Activated CD4-positive, alpha-beta T cell treated with anti-CD3 and anti-CD28 coated beads for 36 hours (primary cell): ENCODE data around the gene KLF12. TPM values are rescaled to one million over a fixed set of nuclear protein-coding genes. Genes with fewer than 3 reads are reported as not detected.

Source experiments
- ATAC-seq: fragments of 200-7000 bp; cut with Tn5 transposase; one replicate; pipeline ENCODE4 v1.10.0; 2021; ENCODE audit warnings: mild to moderate bottlenecking, moderate library complexity
- CTCF ChIA-PET: fragments of 350-600 bp; sonication (Branson Sonifier 250); formaldehyde crosslinking; loops from one replicate; lab custom pipeline; 2021; ENCODE audit warnings: antibody characterized with exemption; lab: Charles Lee
- POLR2A ChIA-PET: fragments of 350-600 bp; sonication (Branson Sonifier 250); formaldehyde crosslinking; loops from one replicate; lab custom pipeline; 2021; ENCODE audit warnings: antibody characterized with exemption, inconsistent platforms; lab: Charles Lee
- DNase-seq: peaks from one replicate; pipeline ENCODE4 v3.0.0-alpha.2; 2020
- H3K27ac Mint-ChIP-seq: one replicate; pipeline ENCODE4 v1.8.0; 2021; ENCODE audit warnings: mixed read lengths
- H3K27me3 Mint-ChIP-seq: one replicate; pipeline ENCODE4 v1.8.0; 2021; ENCODE audit warnings: mixed read lengths
- H3K36me3 Mint-ChIP-seq: one replicate; pipeline ENCODE4 v1.8.0; 2021; ENCODE audit warnings: low read depth, mixed read lengths
- H3K4me1 Mint-ChIP-seq: one replicate; pipeline ENCODE4 v1.8.0; 2021; ENCODE audit warnings: mixed read lengths
- H3K4me3 Mint-ChIP-seq: one replicate; pipeline ENCODE4 v1.8.0; 2021; ENCODE audit warnings: mild to moderate bottlenecking, moderate library complexity, mixed read lengths
- H3K9me3 Mint-ChIP-seq: one replicate; pipeline ENCODE4 v1.8.0; 2021; ENCODE audit warnings: low read depth, mixed read lengths
- intact Hi-C, 2 experiments: fragments of 100-400 bp; cut with DNase I in 1 of 2; cut with micrococcal nuclease in 1 of 2; formaldehyde crosslinking; loops; one replicate each; pipeline versions ENCODE4 v1.14.2 to v1.15.1; 2022 to 2024; cut with DNase I, micrococcal nuclease
- total RNA-seq, 2 experiments: library from RNA; stranded (reverse); gene quantifications; one replicate each; pipeline ENCODE4 v1.2.3, GENCODE V29; 2021

The KLF12 gene
- total RNA-seq, 2 experiments from 2014 or later, result 20.1 to 29.2 TPM

DNA sequence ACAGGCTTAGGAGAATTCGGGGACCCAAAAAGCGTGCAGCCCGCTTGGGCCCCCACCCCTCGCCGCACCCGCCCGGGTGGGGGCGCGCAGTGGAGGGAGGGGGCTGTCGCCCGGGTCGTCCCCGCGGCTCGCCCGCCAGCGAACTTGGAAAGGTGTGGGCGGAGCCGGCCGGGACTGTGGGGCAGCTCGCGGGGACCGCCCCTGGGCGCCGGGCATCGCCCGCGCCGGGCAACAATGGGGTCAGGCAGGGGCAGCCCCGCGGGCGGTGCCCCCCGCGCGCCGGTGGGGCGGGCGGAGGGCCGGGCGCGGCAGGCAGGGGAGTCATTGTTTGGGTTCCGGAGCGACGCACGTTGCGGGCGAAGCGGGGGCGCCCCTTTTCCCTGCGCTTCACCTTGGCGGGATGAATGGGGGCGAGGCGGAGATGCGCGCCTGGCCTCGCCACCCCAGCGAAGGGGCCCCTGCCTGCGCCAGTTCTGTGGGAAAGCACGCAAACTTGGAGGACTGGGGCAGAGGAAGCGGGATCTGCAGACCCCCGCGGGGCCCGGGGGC, 647 bp upstream of the KLF12 start:
- Mint-ChIP-seq H3K4me3 (no peak overlapping the region), H3K9me3 (no peaks in the 10 kb centered on the region), H3K36me3 (no peaks in the 10 kb centered on the region), H3K27ac (peak overlapping the region; percentile 65), H3K27me3 (no peaks in the 10 kb centered on the region), H3K4me1 (peaks cover 28% of the 10 kb centered on the region)
- peak; percentile 87 for DNase-seq
- peak; percentile 20 for ATAC-seq
- CTCF ChIA-PET, result interaction anchor here (0.6 to 3.6 kb wide), 2 partner anchors 153 to 250 kb away, joined by 3 to 14 read pairs; no protein-coding TSS in a partner anchor
- intact Hi-C loops, result loop anchor here (1.0 to 5.0 kb wide), 18 partner anchors 73 to 1408 kb away; partner anchors contain the start of genes BORA (in 1 of the 2), COMMD6 (in 1 of the 2), MZT1 (in 1 of the 2) and PIBF1 (in 1 of the 2)
- POLR2A ChIA-PET, result interaction anchor here (1.7 kb wide), 1 partner anchor 152 kb away, joined by 11 read pairs; no protein-coding TSS in a partner anchor

DNA sequence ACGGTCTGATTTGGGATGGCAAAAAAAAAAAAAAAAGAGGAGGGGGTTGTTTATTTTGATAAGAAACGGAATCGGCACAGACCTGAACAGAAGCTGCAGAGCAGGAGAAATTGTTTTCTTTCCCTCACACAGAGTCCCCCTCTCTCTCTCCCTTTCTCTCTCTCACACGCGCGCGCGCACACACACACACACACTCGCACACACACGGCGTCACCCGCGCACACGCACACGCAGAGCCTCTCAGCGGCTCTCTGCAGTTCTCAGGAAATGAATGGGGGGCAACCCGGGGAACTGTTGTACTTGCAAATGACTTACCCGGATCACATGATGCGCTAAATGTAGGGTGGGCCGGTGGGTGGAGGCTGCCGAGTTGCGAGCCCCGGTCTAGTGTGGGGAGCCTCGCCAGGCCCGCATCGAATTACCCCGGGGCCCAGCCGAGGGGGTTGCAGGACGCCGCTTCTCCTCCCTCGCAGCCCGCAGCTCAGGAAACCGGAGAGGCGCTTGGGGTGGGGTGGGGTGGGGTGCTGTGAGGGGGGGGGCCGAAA, 475 bp downstream of the KLF12 start:
- H3K4me3 Mint-ChIP-seq, result no peak overlapping the region
- intact Hi-C loops, result loop anchor here (1.0 to 5.0 kb wide), 17 partner anchors 70 to 1406 kb away; partner anchors contain the start of genes BORA (in 1 of the 2), COMMD6 (in 1 of the 2), MZT1 (in 1 of the 2) and PIBF1 (in 1 of the 2)
- ATAC-seq (peak; percentile 53), DNase-seq (peak; percentile 91)
- H3K4me1 Mint-ChIP-seq, result peaks cover 35% of the 10 kb centered on the region
- no peaks in the 10 kb centered on the region for H3K27me3 Mint-ChIP-seq
- no peaks in the 10 kb centered on the region for H3K36me3 Mint-ChIP-seq
- H3K27ac Mint-ChIP-seq, result peak overlapping the region; percentile 99
- POLR2A ChIA-PET, result interaction anchor here (0.7 to 2.9 kb wide), 3 partner anchors 19 to 153 kb away, joined by 3 to 11 read pairs (median 4); no protein-coding TSS in a partner anchor
- CTCF ChIA-PET, result interaction anchor here (0.6 to 3.6 kb wide), 4 partner anchors 154 to 433 kb away, joined by 3 to 14 read pairs (median 4); no protein-coding TSS in a partner anchor
- no peaks in the 10 kb centered on the region for H3K9me3 Mint-ChIP-seq

DNA sequence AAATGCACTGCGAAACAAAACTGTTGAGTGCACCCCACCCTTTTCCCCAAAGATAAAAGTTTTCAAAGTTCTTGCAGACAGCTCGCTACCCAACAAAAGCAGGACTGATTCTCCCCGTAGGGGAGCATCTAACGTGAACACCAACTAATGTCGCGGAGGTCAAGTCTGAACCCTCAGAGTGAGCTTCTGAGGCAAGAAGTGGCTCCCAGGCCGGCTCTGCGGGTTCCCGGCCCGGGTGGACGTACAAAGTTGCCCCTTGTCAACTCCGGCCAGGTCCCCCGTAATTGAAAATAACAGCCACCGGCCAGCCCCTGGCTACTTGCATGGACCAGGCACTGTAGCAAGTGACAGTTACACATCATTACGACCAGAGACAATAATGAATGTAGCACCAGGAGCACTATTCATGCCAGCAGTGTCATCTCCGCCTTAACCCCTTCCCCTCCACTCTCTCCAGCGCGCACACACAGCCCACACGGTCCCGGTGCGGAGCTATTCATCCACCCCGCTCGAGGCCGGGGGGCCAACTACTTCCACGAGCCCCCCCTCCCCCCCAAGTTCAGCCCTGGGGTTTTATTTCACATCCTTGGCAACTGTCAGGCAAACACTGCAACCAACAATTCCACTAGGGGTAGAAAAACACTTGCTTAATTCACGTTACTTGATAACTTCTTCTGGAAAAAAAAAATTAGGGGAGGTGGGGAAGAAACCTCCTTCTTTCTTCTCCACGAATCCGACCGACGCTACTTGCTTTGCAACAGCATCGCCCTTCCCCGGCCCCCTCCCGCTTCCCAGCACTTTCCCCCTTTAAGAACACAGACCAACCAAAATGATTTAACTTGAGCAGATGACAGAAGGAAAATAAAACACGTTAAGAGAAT, 1.2 kb downstream of the KLF12 start:
- no peaks in the 10 kb centered on the region for H3K36me3 Mint-ChIP-seq
- ChIA-PET POLR2A (interaction anchor here (0.6 to 2.9 kb wide), 5 partner anchors 37 to 218 kb away, joined by 3 to 11 read pairs (median 3); no protein-coding TSS in a partner anchor), CTCF (interaction anchor here (0.6 to 3.6 kb wide), 6 partner anchors 37 to 433 kb away, joined by 3 to 14 read pairs (median 3); no protein-coding TSS in a partner anchor)
- H3K27ac Mint-ChIP-seq, result peak overlapping the region; percentile 99
- H3K27me3 Mint-ChIP-seq, result no peaks in the 10 kb centered on the region
- peaks cover 40% of the 10 kb centered on the region for H3K4me1 Mint-ChIP-seq
- peak; percentile 14 for ATAC-seq
- no peak overlapping the region for H3K4me3 Mint-ChIP-seq
- no peaks in the 10 kb centered on the region for H3K9me3 Mint-ChIP-seq
- intact Hi-C loops, result loop anchor here (1.0 to 5.0 kb wide), 13 partner anchors 70 to 1406 kb away; partner anchors contain the start of genes BORA (in 1 of the 2), COMMD6 (in 1 of the 2) and MZT1 (in 1 of the 2)
- DNase-seq, result peak; percentile 66

DNA sequence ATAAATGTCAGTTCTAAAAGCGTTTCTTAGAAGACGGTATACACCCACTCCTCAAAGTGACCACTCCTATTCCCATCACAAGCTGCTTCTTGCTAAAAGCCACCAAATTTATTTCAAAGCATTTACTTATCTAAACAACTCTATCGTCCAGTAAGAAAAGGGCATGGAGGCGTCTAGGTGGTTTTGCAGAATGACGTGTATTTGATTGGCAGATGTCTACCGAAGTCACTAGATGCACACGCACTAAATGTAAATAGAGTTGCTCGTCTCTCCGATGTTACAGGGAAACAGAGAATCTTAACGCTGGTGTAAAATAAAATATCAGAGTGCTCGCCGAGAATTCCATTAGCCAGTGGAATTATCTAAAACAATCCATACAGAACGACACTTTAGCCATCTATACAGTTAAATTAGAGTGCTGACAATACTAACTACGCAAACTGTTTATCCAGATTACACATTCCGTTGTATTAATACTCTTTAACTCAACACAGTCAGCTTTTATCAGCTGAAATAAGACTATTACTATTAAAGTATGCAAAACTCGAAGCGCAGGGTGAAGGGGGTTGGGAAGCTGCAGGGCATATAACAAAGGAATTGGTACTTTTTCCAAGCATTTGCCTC, 1.9 kb downstream of the KLF12 start:
- CTCF ChIA-PET, result interaction anchor here (0.7 to 3.6 kb wide), 9 partner anchors 19 to 369 kb away, joined by 3 to 14 read pairs (median 3); no protein-coding TSS in a partner anchor
- peak; percentile 5 for ATAC-seq
- POLR2A ChIA-PET, result interaction anchor here (0.6 to 2.9 kb wide), 7 partner anchors 36 to 217 kb away, joined by 3 to 11 read pairs (median 4); no protein-coding TSS in a partner anchor
- peak overlapping the region; percentile 99 for H3K27ac Mint-ChIP-seq
- intact Hi-C loops, result loop anchor here (2.0 to 5.0 kb wide), 11 partner anchors 105 to 1405 kb away; partner anchors contain the start of genes BORA (in 1 of the 2), COMMD6 (in 1 of the 2) and MZT1 (in 1 of the 2)
- peaks cover 45% of the 10 kb centered on the region for H3K4me1 Mint-ChIP-seq
- H3K36me3 Mint-ChIP-seq, result no peaks in the 10 kb centered on the region
- H3K9me3 Mint-ChIP-seq, result no peaks in the 10 kb centered on the region
- no peak overlapping the region for H3K4me3 Mint-ChIP-seq
- no peaks in the 10 kb centered on the region for H3K27me3 Mint-ChIP-seq
- DNase-seq, result peak; percentile 61

DNA sequence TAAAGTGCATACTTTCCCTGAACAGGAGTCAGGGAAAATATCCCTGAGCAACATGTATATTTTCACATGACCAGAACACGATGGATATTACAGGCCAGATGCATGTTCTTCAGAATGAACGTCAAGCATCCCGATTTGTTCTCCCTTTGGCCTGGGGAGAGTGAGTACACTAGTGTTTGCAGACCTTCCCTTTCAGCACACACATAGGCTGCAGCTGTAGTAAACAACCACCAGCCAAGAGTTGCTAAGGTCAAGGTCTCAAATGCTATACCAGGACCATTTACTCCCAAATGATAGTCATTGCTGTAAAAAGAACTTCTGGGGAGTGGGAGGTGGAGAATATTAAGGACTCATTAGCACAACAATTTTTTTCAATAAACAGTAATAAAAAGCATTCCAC, 3.0 kb downstream of the KLF12 start:
- H3K4me1 Mint-ChIP-seq, result peaks cover 54% of the 10 kb centered on the region
- H3K27me3 Mint-ChIP-seq, result no peaks in the 10 kb centered on the region
- ChIA-PET POLR2A (interaction anchor here (0.8 to 2.9 kb wide), 4 partner anchors 68 to 147 kb away, joined by 3 to 11 read pairs (median 4); no protein-coding TSS in a partner anchor), CTCF (interaction anchor here (0.7 to 3.6 kb wide), 6 partner anchors 33 to 193 kb away, joined by 3 to 14 read pairs (median 4); no protein-coding TSS in a partner anchor)
- DNase-seq, result no peak
- peak overlapping the region; percentile 63 for H3K27ac Mint-ChIP-seq
- intact Hi-C loops, result loop anchor here (5.0 kb wide), 7 partner anchors 209 to 1406 kb away; partner anchors contain the start of genes BORA (in 1 of the 2), COMMD6 (in 1 of the 2) and MZT1 (in 1 of the 2)
- no peak for ATAC-seq
- no peaks in the 10 kb centered on the region for H3K36me3 Mint-ChIP-seq
- H3K9me3 Mint-ChIP-seq, result no peaks in the 10 kb centered on the region
- peak overlapping the region; percentile 33 for H3K4me3 Mint-ChIP-seq

DNA sequence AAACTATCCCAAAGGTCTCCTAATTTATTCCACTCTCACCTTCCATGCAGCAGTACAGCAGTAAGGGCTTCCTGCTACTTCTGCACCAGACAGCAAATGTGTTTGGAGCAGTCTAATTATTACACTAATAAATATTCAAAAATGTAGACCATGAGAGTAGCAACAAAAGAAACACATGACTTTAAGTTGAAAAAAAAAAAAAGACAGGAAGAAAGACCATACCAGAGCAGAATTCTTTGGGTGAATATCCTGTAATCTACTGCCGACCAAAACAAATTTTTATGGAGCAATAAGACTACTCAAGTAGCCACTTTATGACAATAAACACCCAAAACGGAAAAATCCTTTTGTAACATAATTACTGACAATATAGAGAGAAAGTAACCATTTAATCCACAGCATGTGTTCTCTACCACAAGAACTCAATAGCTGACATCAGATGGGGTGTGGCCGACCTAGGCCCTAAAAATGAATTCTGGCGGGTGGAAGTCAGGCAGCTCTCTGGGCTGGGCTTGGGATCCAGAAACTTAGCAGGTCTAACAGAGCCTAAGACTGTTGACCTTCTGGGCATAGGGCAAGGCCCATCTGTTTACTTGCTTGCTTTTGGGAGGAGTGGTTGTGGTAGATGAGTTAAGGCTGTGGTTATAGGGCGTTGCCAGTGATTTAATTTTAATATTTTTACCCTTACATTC, 4.6 kb downstream of the KLF12 start:
- no peak for ATAC-seq
- H3K9me3 Mint-ChIP-seq, result no peaks in the 10 kb centered on the region
- H3K27ac Mint-ChIP-seq, result peak overlapping the region; percentile 80
- CTCF ChIA-PET, result interaction anchor here (0.8 to 1.1 kb wide), 2 partner anchors 8 to 13 kb away, joined by 3 read pairs; no protein-coding TSS in a partner anchor
- peaks cover 61% of the 10 kb centered on the region for H3K4me1 Mint-ChIP-seq
- H3K36me3 Mint-ChIP-seq, result no peaks in the 10 kb centered on the region
- peak; percentile 51 for DNase-seq
- intact Hi-C loops, result loop anchor here (2.0 to 5.0 kb wide), 8 partner anchors 39 to 1408 kb away; partner anchors contain the start of genes BORA (in 1 of the 2), COMMD6 (in 1 of the 2) and MZT1 (in 1 of the 2)
- no peaks in the 10 kb centered on the region for H3K27me3 Mint-ChIP-seq
- peak overlapping the region; percentile 28 for H3K4me3 Mint-ChIP-seq
- POLR2A ChIA-PET, result interaction anchor here (0.6 kb wide), 2 partner anchors 14 to 43 kb away, joined by 3 to 4 read pairs; no protein-coding TSS in a partner anchor

DNA sequence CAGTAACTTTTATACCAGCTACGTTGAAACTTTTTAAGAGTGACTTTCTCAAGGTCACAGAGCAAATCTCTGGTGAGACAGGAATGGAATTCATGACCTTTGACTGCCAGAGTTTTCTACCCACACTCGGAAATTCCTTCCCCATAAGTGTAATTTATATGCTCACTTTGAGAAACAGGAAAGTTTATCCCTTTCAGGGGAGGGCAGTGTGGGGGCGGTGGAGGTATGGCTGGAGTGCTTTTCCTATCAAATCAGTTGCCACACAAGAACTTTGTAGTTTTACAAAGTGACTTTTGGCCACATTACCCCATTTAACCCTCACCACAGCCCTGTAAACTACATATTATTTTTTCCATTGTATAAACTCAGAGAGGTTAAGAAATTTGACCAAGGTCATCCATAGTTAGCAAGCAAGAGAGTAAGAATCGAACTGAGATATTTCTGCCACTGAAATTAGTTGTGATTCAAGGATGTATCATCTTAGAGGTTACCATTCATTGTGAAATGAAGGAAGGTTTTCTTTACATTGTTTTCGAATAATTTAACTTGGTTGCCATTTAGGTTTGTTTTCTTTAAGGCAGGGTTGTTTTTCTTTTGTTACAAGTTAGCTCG, 5.9 kb downstream of the KLF12 start:
- Mint-ChIP-seq H3K36me3 (no peaks in the 10 kb centered on the region), H3K27me3 (no peaks in the 10 kb centered on the region), H3K4me1 (peaks cover 69% of the 10 kb centered on the region), H3K4me3 (peak overlapping the region; percentile 40), H3K27ac (peak overlapping the region; percentile 80), H3K9me3 (no peaks in the 10 kb centered on the region)
- intact Hi-C loops, result loop anchor here (1.0 to 2.0 kb wide), 2 partner anchors 37 to 159 kb away; no protein-coding TSS in a partner anchor
- peak; percentile 42 for ATAC-seq
- POLR2A ChIA-PET, result no interaction called here
- DNase-seq, result peak; percentile 46
- CTCF ChIA-PET, result interaction anchor here (1.0 to 1.1 kb wide), 2 partner anchors 10 to 292 kb away, joined by 3 read pairs; no protein-coding TSS in a partner anchor

DNA sequence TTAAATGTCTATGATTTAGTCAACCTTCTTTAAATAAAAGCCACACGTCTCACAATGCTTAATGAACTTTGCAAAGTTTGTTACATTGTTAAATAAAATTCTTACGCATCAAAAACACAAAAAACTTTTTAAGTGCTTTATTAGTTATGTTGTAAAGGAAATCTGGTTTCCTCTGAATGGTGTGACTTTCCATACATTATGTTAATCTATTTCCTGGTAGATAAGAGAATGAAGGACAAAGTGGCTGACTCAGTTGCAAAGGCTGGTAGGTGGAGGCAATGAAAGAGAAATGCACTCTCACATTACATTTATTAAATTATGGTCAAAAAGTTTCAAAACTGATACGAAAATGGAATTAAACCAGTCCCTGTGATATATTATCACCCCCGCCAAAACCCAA, 15.9 kb downstream of the KLF12 start:
- Mint-ChIP-seq H3K27ac (no peak overlapping the region), H3K27me3 (no peaks in the 10 kb centered on the region), H3K4me3 (no peak overlapping the region), H3K4me1 (peaks cover 59% of the 10 kb centered on the region), H3K9me3 (peaks cover 18% of the 10 kb centered on the region), H3K36me3 (peaks cover 32% of the 10 kb centered on the region)
- no peak for DNase-seq
- CTCF ChIA-PET, result no interaction called here
- ATAC-seq, result no peak
- POLR2A ChIA-PET, result no interaction called here
- intact Hi-C loops, result no loop called here

DNA sequence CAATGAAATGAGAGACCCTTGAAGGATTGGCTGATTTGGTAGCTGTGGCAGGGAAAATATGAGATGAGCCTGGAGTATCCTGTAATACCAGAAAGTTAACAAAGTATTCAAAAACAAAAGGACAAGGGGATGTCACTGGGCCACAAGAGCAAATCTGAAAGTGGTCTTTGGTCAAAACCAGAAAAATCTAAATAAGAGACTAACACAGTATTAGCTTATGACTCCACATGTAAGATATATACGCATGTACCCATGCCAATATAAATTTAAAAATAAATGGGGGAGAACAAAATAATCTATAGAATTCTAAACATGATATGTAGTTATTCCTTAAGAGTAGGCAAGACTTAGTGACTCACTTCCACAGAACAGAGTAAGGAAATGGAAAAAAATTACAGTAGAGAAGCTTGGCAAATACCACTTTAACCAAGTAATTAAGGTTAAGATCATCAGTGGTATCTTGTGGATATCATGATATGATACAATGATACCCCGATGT, 16.9 kb downstream of the KLF12 start:
- DNase-seq (no peak), ATAC-seq (peak; percentile 31)
- POLR2A ChIA-PET, result no interaction called here
- intact Hi-C loops, result loop anchor here in 1 of 2 experiments (2.0 kb wide), 1 partner anchor 14 kb away; no protein-coding TSS in a partner anchor
- peaks cover 64% of the 10 kb centered on the region for H3K4me1 Mint-ChIP-seq
- CTCF ChIA-PET, result interaction anchor here (1.0 kb wide), 1 partner anchor 13 kb away, joined by 3 read pairs; no protein-coding TSS in a partner anchor
- peaks cover 38% of the 10 kb centered on the region for H3K36me3 Mint-ChIP-seq
- peaks cover 18% of the 10 kb centered on the region for H3K9me3 Mint-ChIP-seq
- H3K4me3 Mint-ChIP-seq, result no peak overlapping the region
- no peaks in the 10 kb centered on the region for H3K27me3 Mint-ChIP-seq
- peak overlapping the region; percentile 66 for H3K27ac Mint-ChIP-seq
